GM12874 (cell line): ENCODE results near the gene KRTAP25-1.

Experiments used
- TF ChIP-seq, protein P1 (sequence below): IDR thresholded peaks from 2 replicates; pipeline ENCODE4 v1.5.1; 2011; ENCODE audit warnings: low read depth, mild to moderate bottlenecking, control low read depth, low read length, moderate library complexity; ENCODE audit not compliant: insufficient read depth

The KRTAP25-1 gene

DNA sequence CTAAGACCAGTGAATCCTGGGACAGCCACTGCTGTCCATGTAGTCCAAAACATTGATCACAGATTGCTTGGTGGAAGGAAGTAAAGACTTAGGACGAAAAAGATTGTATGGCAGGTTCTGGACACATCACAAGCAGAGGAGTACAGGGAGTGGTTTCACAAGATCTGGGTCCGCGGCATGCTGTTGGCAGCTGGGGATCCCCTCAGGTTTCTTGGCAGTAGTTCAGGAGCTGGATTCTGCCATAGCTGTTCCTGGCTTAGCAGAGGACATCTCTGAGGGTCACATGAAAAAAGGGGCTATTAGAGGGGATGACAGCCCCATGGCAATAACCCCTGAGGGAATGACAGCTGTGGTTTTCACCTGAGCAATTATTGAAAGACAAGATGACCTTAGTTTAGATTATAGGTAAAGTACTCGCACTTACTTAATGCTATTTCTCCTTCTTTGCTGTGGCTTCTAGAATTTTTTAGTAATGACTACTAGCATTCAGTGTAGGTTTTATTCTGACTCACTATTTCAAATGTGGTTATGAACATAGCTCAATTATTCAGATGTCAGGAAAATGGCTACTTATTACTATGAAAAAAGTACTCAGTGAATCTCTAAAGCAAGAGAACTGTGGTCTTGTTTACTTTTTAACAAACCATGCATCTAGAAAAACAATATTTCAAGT, 40.0 kb upstream of the KRTAP25-1 start:
- TF ChIP-seq, protein P1, sequence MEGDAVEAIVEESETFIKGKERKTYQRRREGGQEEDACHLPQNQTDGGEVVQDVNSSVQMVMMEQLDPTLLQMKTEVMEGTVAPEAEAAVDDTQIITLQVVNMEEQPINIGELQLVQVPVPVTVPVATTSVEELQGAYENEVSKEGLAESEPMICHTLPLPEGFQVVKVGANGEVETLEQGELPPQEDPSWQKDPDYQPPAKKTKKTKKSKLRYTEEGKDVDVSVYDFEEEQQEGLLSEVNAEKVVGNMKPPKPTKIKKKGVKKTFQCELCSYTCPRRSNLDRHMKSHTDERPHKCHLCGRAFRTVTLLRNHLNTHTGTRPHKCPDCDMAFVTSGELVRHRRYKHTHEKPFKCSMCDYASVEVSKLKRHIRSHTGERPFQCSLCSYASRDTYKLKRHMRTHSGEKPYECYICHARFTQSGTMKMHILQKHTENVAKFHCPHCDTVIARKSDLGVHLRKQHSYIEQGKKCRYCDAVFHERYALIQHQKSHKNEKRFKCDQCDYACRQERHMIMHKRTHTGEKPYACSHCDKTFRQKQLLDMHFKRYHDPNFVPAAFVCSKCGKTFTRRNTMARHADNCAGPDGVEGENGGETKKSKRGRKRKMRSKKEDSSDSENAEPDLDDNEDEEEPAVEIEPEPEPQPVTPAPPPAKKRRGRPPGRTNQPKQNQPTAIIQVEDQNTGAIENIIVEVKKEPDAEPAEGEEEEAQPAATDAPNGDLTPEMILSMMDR, result no peak

DNA sequence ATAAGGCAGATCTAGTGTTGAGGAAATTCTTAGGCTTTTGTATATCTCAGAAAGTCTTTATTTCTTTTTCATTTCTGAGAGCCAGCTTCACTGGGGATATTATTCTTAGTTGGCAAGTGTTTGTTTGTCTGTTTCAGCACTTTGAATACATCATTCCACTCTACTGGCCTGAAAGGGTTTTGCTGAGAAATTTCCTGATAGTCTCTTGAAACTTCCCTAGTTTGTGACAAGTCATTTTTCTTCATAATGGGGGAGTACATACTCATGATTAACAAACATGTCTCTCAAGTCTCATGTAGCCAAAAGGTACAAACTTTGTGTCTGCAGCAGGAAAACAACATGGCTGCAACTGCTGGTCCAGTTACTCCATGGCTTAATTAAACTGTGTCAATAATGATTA, 37.1 kb upstream of the KRTAP25-1 start:
- TF ChIP-seq, protein P1, result no peak

DNA sequence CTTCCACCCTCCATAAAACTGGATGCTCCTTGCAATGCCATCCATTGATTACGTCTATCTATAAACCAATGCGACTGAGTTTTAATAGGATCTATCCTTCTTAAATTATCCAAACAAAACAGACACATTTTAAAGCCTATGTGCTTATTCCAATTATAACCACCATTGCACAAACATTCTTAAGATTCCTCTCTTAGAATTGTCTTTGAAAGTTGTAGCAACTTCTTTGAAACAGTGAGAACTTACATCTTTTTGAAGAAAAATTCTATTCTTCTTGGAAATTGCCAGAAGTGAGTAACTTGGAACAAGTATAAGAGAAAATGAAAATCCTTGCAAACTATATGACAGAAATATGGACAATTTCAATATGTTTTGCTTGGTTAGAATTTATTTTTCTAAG, 30.9 kb upstream of the KRTAP25-1 start, which contains the start of gene KRTAP26-1:
KRTAP26-1 (minus strand) TSS at position 101 of the 400 bp plus-strand sequence. CDS start 280 bp downstream, outside the sequence.
- TF ChIP-seq, protein P1, result no peak

DNA sequence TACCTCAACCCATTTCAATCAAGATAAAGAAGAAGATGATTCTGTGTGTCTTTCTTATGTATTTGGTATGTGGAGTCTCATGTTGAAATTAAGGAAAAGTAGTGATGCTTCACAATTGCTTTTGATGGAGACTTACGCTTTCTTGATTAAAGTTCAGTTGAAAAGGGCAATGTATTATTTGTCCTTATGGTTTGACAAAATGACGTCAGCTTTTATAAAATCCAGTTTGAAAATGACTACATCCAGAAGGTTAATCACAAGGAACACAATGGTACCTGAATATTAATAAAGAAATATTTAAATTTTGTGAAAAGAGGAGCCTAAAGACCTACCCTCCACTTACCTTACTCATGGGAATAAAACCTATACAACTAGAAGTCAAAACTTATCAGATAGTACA, 26.4 kb upstream of the KRTAP25-1 start:
- TF ChIP-seq, protein P1, result no peak

DNA sequence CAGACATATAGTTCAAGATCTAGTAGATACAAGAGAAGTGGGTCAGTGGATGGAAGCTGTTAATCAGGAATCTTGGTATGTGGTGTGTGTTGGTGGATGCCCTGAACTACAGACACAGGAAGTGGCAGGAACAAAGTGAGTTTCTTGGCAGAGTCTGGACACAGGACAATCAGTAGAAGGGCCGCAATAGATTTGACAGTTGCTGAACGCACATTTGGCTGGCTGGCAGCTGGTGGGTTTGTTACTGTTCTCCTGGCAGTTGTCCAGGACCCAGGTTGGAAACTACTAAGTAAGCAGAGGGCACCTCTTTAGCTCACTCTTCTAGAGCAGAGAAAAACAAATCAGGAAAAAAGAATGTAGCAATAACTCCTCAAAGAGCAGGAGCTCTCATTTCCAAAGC, 17.6 kb upstream of the KRTAP25-1 start:
- TF ChIP-seq, protein P1, result no peak

DNA sequence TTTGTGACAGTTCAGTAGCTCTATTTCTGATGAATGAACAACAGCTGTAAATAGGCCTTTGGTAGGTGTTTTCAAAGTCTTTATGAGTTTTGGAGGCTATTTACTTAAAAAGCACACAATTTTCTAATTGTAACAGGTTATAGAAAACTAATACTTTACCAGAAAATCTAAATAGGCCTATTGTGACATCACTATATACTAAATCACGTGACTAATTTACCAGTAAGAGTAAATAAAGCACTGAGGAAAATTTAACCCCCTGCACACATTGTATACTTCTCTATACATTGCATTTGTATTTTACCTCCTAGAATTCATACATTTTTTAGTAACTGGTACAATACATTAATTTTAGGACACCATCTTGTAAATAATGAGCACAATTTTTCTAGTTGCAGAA, 15.8 kb upstream of the KRTAP25-1 start:
- TF ChIP-seq, protein P1, result no peak

DNA sequence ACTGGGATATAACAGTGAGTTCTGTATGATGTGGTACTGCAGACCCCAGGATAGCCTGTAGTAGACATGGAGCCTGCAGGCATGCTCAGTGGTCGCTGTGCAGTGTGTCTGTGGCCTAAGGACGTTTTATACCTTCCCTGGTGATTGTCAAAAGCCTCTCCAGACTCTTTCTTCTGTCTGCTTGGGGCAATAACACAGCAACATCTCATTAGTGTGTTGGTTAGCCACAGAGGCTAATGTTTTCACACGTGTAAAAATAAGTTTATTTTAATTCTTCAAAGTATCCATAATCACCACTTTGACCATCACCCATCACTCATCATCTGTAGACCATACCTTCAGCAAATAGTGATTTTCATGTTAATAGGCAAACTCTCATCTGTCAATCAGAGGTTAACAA, 6.5 kb downstream of the KRTAP25-1 start, which contains the start of gene KRTAP24-1:
KRTAP24-1 (minus strand) TSS at position 101 of the 400 bp plus-strand sequence; CDS start at position 83, 18 bp downstream.
- TF ChIP-seq, protein P1, result no peak
